Measurements from ENCODE around the gene RASEF.

Gene RASEF

GRCh38 chr9:82987370-82988189, 75.4 kb downstream of the RASEF start:
- DNase-seq (ENCODE audit: low read depth, low spot score), result no peak
- POLR2A ChIA-PET, result no interaction called here
- CTCF ChIA-PET, result no interaction called here

GRCh38 chr9:82981552-82981951, 81.4 kb downstream of the RASEF start:
- CTCF ChIA-PET, result no interaction called here
- DNase-seq (ENCODE audit: low read depth, low spot score), result no peak
- H3K4me3 ChIP-seq (ENCODE audit: low read depth, low read length), result no peak overlapping the region
- POLR2A ChIA-PET, result no interaction called here
- TF ChIP-seq CTCF (IDR thresholded peaks at IDR 0.05; ENCODE audit: insufficient read depth, low read length, missing control alignments), result no peak

More at GRCh38 chr9:82987370-82988189, 75.4 kb downstream of the RASEF start:
- TF ChIP-seq CTCF (IDR thresholded peaks at IDR 0.05; ENCODE audit: insufficient read depth, low read length, missing control alignments), result no peak
- no peak overlapping the region for H3K4me3 ChIP-seq (ENCODE audit: low read depth, low read length)

- CTCF ChIA-PET, result interaction anchor here (1.1 kb wide), 2 partner anchors 14 to 16 kb away, joined by 4 to 5 read pairs; no protein-coding TSS in a partner anchor
- no peak overlapping the region for H3K4me3 ChIP-seq (ENCODE audit: low read depth, low read length)
- DNase-seq (ENCODE audit: low read depth, low spot score), result no peak
- POLR2A ChIA-PET, result no interaction called here
- no peak for TF ChIP-seq CTCF (IDR thresholded peaks at IDR 0.05; ENCODE audit: insufficient read depth, low read length, missing control alignments)
Observed at GRCh38 chr9:82975176-82975575, 87.8 kb downstream of the RASEF start.

GRCh38 chr9:82972446-82972845, 90.5 kb downstream of the RASEF start:
- CTCF ChIA-PET, result no interaction called here
- H3K4me3 ChIP-seq (ENCODE audit: low read depth, low read length), result no peak overlapping the region
- no peak for DNase-seq (ENCODE audit: low read depth, low spot score)
- TF ChIP-seq CTCF (IDR thresholded peaks at IDR 0.05; ENCODE audit: insufficient read depth, low read length, missing control alignments), result no peak
- POLR2A ChIA-PET, result no interaction called here

GRCh38 chr9:82970359-82970758, 92.6 kb downstream of the RASEF start:
- H3K4me3 ChIP-seq (ENCODE audit: low read depth, low read length), result no peak overlapping the region
- no peak for DNase-seq (ENCODE audit: low read depth, low spot score)
- ChIA-PET CTCF (interaction anchor here (0.9 kb wide), 1 partner anchor 8 kb away, joined by 3 read pairs; no protein-coding TSS in a partner anchor), POLR2A (no interaction called here)
- no peak for TF ChIP-seq CTCF (IDR thresholded peaks at IDR 0.05; ENCODE audit: insufficient read depth, low read length, missing control alignments)

- POLR2A ChIA-PET, result no interaction called here
Observed at GRCh38 chr9:82969291-82969690, 93.7 kb downstream of the RASEF start.

More at GRCh38 chr9:82969291-82969690, 93.7 kb downstream of the RASEF start:
- no peak for DNase-seq (ENCODE audit: low read depth, low spot score)
- CTCF ChIA-PET, result no interaction called here
- H3K4me3 ChIP-seq (ENCODE audit: low read depth, low read length), result no peak overlapping the region
- TF ChIP-seq CTCF (IDR thresholded peaks at IDR 0.05; ENCODE audit: insufficient read depth, low read length, missing control alignments), result no peak
